ENCODE measurements around the gene RNF181. TPM values are rescaled to one million over a fixed set of nuclear protein-coding genes. Genes with fewer than 3 reads are reported as not detected.

The RNF181 gene
- total and polyA plus RNA-seq, 2 donors (not counting 3 experiments of a cell fraction or from before 2014, with no cell fraction given) = 142 to 629 TPM

- ChIA-PET CTCF (interaction anchor here (1.2 to 1.5 kb wide), 2 partner anchors 15 to 24 kb away, joined by 3 read pairs; no protein-coding TSS in a partner anchor), POLR2A (interaction anchor here (0.6 to 1.2 kb wide), 3 partner anchors 12 to 107 kb away, joined by 4 to 5 read pairs (median 4); no protein-coding TSS in a partner anchor)
- Histone ChIP-seq H2AFZ (ENCODE audit: low read depth, low read length) (no peak overlapping the region), H3K9me3 (replicated peaks; ENCODE audit: control insufficient read depth, insufficient read depth, low read length) (no peaks in the 10 kb centered on the region), H4K20me1 (replicated peaks; ENCODE audit: control insufficient read depth, extremely low read depth, insufficient read depth, low read length) (no peaks in the 10 kb centered on the region), H3K4me2 (ENCODE audit: insufficient read depth, low read length) (no peak overlapping the region), H3K79me2 (ENCODE audit: control insufficient read depth, insufficient read depth, low read length) (no peaks in the 10 kb centered on the region), H3K9me1 (replicated peaks; ENCODE audit: control insufficient read depth, extremely low read depth, insufficient read depth, low read length) (no peaks in the 10 kb centered on the region), H3K4me1 (ENCODE audit: control insufficient read depth, extremely low read depth, insufficient read depth, low read length) (peaks cover 22% of the 10 kb centered on the region), H3K27ac (ENCODE audit: insufficient read depth, low read depth, low read length) (no peak overlapping the region), H3K9ac (replicated peaks; ENCODE audit: extremely low read depth, insufficient read depth, low read length) (no peak overlapping the region), H3K4me3 (replicated peaks in 1 of 3; ENCODE audit: insufficient read depth in 1 of 3, low read depth in 1 of 3, low read length in 3 of 3) (no peak overlapping the region), H3K27me3 (ENCODE audit: control insufficient read depth in 2 of 2, insufficient read depth in 2 of 2, low read length in 2 of 2) (peaks cover 0 to 8% of the 10 kb centered on the region in 2 experiments), H3K36me3 (ENCODE audit: control insufficient read depth in 2 of 2, extremely low read depth in 1 of 2, insufficient read depth in 2 of 2, low read length in 2 of 2) (no peaks in the 10 kb centered on the region)
- FAIRE-seq = no peak
- TF ChIP-seq CTCF (IDR thresholded peaks at IDR 0.05; ENCODE audit: extremely low read depth in 1 of 2, insufficient read depth in 1 of 2, low read depth in 1 of 2, low read length in 2 of 2) (no peak), FOS (IDR thresholded peaks at IDR 0.05; ENCODE audit: borderline replicate concordance, insufficient read depth, low read length) (no peak), POLR2AphosphoS5 (IDR thresholded peaks at IDR 0.05; ENCODE audit: insufficient read depth, low read depth, low read length) (no peak), POLR2A (IDR thresholded peaks at IDR 0.05; ENCODE audit: low read depth, low read length) (no peak), EZH2 (IDR thresholded peaks at IDR 0.05; ENCODE audit: borderline replicate concordance, low read depth, low read length, severe bottlenecking) (no peak), MYC (IDR thresholded peaks at IDR 0.05; ENCODE audit: low read depth, low read length) (no peak)
- intact Hi-C loops (cut with micrococcal nuclease) (no loop called here), dilution Hi-C loops (cut with MboI; ENCODE audit: extremely low pct_ligation_motif_present, low sequenced_read_pairs) (no loop called here)
- no peak for DNase-seq (ENCODE audit: low read depth, low spot score)
- BruUV-seq (replicated peaks) = no TSS peak
Measured at GRCh38 chr2:85575739-85576138, 19.8 kb upstream of the RNF181 start.

DNA sequence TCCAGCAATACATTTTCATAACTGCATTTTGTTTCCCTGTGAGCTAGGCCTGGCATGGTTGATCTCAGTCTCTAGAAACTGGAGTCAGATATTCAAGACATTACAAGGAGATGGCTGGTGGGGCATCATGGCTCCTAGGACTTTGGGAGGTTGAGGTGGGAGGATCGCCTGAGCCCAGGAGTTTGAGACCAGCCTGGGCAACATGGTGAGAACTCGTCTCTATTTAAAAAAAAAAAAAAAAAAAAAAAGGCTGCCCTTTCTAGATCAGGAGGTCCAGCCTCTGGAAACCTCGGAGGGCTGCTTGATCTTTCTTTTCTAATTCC lies 18.5 kb upstream of the RNF181 start:
- no peaks in the 10 kb centered on the region for H4K20me1 ChIP-seq (replicated peaks; ENCODE audit: control insufficient read depth, extremely low read depth, insufficient read depth, low read length)
- DNase-seq (ENCODE audit: low read depth, low spot score) (no peak), FAIRE-seq (no peak)
- TF ChIP-seq EZH2 (IDR thresholded peaks at IDR 0.05; ENCODE audit: borderline replicate concordance, low read depth, low read length, severe bottlenecking) (no peak), JUN (IDR thresholded peaks at IDR 0.05; ENCODE audit: borderline replicate concordance, insufficient read depth, insufficient read length, low read depth) (no peak), GATA2 (IDR thresholded peaks at IDR 0.05; ENCODE audit: insufficient read depth, insufficient read length, low read depth, low read length) (no peak), FOS (IDR thresholded peaks at IDR 0.05; ENCODE audit: borderline replicate concordance, insufficient read depth, low read length) (no peak), CTCF (IDR thresholded peaks at IDR 0.05; ENCODE audit: extremely low read depth in 1 of 2, insufficient read depth in 1 of 2, low read depth in 1 of 2, low read length in 2 of 2) (no peak), POLR2AphosphoS5 (IDR thresholded peaks at IDR 0.05; ENCODE audit: insufficient read depth, low read depth, low read length) (no peak), POLR2A (IDR thresholded peaks at IDR 0.05; ENCODE audit: low read depth, low read length) (no peak), MYC (IDR thresholded peaks at IDR 0.05; ENCODE audit: low read depth, low read length) (no peak)
- TF ChIP-seq, protein P1, sequence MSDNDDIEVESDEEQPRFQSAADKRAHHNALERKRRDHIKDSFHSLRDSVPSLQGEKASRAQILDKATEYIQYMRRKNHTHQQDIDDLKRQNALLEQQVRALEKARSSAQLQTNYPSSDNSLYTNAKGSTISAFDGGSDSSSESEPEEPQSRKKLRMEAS (IDR thresholded peaks at IDR 0.05; ENCODE audit: insufficient read depth, insufficient read length) = no peak
- H3K9me1 ChIP-seq (replicated peaks; ENCODE audit: control insufficient read depth, extremely low read depth, insufficient read depth, low read length) = no peaks in the 10 kb centered on the region
- H3K4me2 ChIP-seq (ENCODE audit: insufficient read depth, low read length) = peak overlapping the region; percentile 54
- no peak overlapping the region for H3K9ac ChIP-seq (replicated peaks; ENCODE audit: extremely low read depth, insufficient read depth, low read length)
- dilution Hi-C loops (cut with MboI; ENCODE audit: extremely low pct_ligation_motif_present, low sequenced_read_pairs) = no loop called here
- ChIA-PET CTCF (interaction anchor here (0.7 to 1.7 kb wide), 4 partner anchors 8 to 67 kb away, joined by 3 to 5 read pairs (median 5); partner anchors contain the start of gene RNF181), POLR2A (no interaction called here)
- no peaks in the 10 kb centered on the region for H3K36me3 ChIP-seq (ENCODE audit: control insufficient read depth in 2 of 2, extremely low read depth in 1 of 2, insufficient read depth in 2 of 2, low read length in 2 of 2)
- no peak overlapping the region for H3K27ac ChIP-seq (ENCODE audit: insufficient read depth, low read depth, low read length)
- peaks cover 22% of the 10 kb centered on the region for H3K4me1 ChIP-seq (ENCODE audit: control insufficient read depth, extremely low read depth, insufficient read depth, low read length)
- peak overlapping the region; percentile 53 for H2AFZ ChIP-seq (ENCODE audit: low read depth, low read length)
- H3K4me3 ChIP-seq (replicated peaks in 1 of 3; ENCODE audit: insufficient read depth in 1 of 3, low read depth in 1 of 3, low read length in 3 of 3) = no peak overlapping the region
- H3K9me3 ChIP-seq (replicated peaks; ENCODE audit: control insufficient read depth, insufficient read depth, low read length) = no peaks in the 10 kb centered on the region
- peaks cover 0 to 5% of the 10 kb centered on the region in 2 experiments for H3K27me3 ChIP-seq (ENCODE audit: control insufficient read depth in 2 of 2, insufficient read depth in 2 of 2, low read length in 2 of 2)
- intact Hi-C loops (cut with micrococcal nuclease) = no loop called here
- BruUV-seq (replicated peaks) = no TSS peak
- H3K79me2 ChIP-seq (ENCODE audit: control insufficient read depth, insufficient read depth, low read length) = no peaks in the 10 kb centered on the region

All from endothelial cell of umbilical vein (primary cell).